Left lung (tissue), 10 donors: ENCODE results near the gene ANXA4. TPM values are rescaled to one million over a fixed set of nuclear protein-coding genes. Genes with fewer than 3 reads are reported as not detected.
"Not testable (repeated sequence)": the region's sequence is repeated elsewhere in the genome, so short reads cannot be mapped to it uniquely, and the experiment has no call there.

Experiments
- ATAC-seq: fragments of 200-7000 bp; cut with Tn5 transposase; one replicate; pipeline ENCODE4 v1.9.1; 2020; ENCODE audit warnings: moderate library complexity
- DNase-seq, 4 donors: peaks; one replicate each; pipeline ENCODE4 v3.0.0-alpha.2; 2013 to 2020
- H3K27ac ChIP-seq, 2 donors: fragments of 200-600 bp; sonication (generic) in 1 of 2; one replicate each; pipeline versions ENCODE4 v1.5.0 to v1.8.0; 2020 to 2021
- H3K27me3 ChIP-seq, 2 donors: fragments of 200-600 bp; sonication (generic) in 1 of 2; one replicate each; pipeline versions ENCODE4 v1.5.0 to v1.8.0; 2020 to 2021
- H3K36me3 ChIP-seq, 2 donors: fragments of 200-600 bp; sonication (generic) in 1 of 2; one replicate each; pipeline versions ENCODE4 v1.5.0 to v1.8.0; 2020 to 2021
- H3K4me1 ChIP-seq, 2 donors: fragments of 200-600 bp; one replicate each; pipeline ENCODE4 v1.8.0; 2021
- H3K4me3 ChIP-seq, 2 donors: fragments of 200-600 bp; sonication (generic) in 1 of 2; one replicate each; pipeline versions ENCODE4 v1.5.0 to v1.8.0; 2020 to 2021; ENCODE audit warnings: mild to moderate bottlenecking in 1 of 2
- H3K9me3 ChIP-seq, 2 donors: fragments of 200-600 bp; sonication (generic) in 1 of 2; one replicate each; pipeline versions ENCODE4 v1.5.0 to v1.8.0; 2020 to 2021
- intact Hi-C, 2 donors: fragments of 100-400 bp; cut with DNase I; formaldehyde crosslinking; loops; one replicate each; pipeline versions ENCODE4 v1.11.2 to v1.14.2; 2022
- polyA plus RNA-seq, 6 donors: library from polyadenylated mRNA; unstranded; fragments of 120-200 nt; gene quantifications; one replicate each; pipeline ENCODE4 v1.2.1, GENCODE V29; 2013; ENCODE audit not compliant: insufficient read length in 6 of 6
- total RNA-seq, 2 donors: library from RNA; stranded (reverse); fragmentation: NEBNext Ultra II Directional; extraction: Animal tissue kit (Norgen Biotek cat#: 25700); gene quantifications; one replicate each; pipeline ENCODE4 v1.2.1, GENCODE V29; 2021
- TF ChIP-seq, protein P1 (sequence below), 2 donors: fragments of 200-600 bp; sonication (generic) in 1 of 2; IDR thresholded peaks; one replicate each; pipeline versions ENCODE4 v1.5.0 to v1.8.0; 2021; ENCODE audit warnings: antibody characterized with exemption in 2 of 2
- donor health status: DM: no; HTN: yes; CAD: no.
- donor health status: DM: no; HTN: no; CAD: no.

ANXA4 gene
- total and polyA plus RNA-seq, 8 donors: 74.9 to 217 (median 85.7) TPM

DNA sequence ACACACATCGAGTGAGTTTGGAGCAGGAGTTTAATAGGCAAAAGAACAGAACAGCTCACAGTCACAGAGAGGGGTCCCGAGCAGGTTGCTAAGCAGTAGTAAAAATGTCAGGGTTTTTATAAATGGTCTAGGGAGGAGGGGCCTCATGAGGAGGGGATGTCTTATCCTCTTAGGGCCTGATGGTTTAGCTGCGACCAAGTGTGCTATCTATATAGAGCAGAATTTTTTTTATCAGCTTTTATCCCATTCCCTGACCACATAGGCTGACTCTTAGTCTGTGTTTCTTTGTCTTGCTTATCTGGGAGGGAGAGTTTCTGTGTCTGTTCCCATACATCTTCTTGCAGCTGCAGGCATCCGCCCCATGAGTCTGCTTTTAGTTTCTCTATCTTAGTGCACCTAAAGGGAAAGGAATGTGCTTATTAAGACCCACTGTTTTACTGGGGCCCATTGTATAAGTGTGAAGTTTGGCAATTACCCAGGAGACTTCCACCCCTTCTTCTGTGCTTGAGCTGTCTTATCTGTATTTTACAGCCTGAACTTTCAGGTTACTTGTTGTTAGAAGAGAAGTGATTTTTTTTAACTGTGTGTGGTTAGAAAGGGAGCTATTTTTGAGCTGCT lies 57.1 kb downstream of the ANXA4 start:
- H3K27me3 ChIP-seq: no peaks in the 10 kb centered on the region
- no peaks in the 10 kb centered on the region for H3K9me3 ChIP-seq
- H3K36me3 ChIP-seq: no peaks in the 10 kb centered on the region
- DNase-seq (no peak), ATAC-seq (peak; percentile 43)
- peaks cover 5 to 20% of the 10 kb centered on the region in 2 donors for H3K4me1 ChIP-seq
- intact Hi-C loops: no loop called here
- H3K4me3 ChIP-seq: no peak overlapping the region
- TF ChIP-seq, protein P1, sequence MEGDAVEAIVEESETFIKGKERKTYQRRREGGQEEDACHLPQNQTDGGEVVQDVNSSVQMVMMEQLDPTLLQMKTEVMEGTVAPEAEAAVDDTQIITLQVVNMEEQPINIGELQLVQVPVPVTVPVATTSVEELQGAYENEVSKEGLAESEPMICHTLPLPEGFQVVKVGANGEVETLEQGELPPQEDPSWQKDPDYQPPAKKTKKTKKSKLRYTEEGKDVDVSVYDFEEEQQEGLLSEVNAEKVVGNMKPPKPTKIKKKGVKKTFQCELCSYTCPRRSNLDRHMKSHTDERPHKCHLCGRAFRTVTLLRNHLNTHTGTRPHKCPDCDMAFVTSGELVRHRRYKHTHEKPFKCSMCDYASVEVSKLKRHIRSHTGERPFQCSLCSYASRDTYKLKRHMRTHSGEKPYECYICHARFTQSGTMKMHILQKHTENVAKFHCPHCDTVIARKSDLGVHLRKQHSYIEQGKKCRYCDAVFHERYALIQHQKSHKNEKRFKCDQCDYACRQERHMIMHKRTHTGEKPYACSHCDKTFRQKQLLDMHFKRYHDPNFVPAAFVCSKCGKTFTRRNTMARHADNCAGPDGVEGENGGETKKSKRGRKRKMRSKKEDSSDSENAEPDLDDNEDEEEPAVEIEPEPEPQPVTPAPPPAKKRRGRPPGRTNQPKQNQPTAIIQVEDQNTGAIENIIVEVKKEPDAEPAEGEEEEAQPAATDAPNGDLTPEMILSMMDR (IDR thresholded peaks at IDR 0.05): no peak
- H3K27ac ChIP-seq: peak overlapping the region; percentile 49 to 57

DNA sequence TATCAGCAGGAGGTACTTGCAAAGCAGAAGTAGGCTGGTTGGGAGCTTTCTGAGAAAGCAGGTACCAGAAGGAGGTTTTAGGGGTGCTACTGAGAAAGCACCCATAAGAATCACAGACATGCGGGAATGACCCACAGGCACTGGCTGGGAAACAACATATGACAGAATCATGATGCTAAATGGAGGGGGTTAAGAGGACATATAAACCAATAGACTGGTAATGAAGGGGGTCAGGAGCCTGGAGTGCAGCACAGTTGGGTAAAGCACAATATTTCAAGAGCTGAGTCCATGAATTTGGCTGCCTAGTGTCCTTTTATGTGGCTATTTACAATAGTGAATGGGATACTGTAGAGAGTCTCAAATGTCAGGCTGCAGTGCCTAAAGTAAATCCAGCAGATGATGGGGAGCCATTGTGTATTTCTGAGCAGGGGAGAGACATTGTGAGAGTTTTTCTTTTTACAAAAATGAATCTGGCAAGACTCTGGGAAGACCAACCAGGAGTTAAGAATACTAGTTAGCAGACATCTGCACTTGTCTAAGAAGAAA lies 59.9 kb downstream of the ANXA4 start:
- H3K4me1 ChIP-seq: peaks cover 5 to 26% of the 10 kb centered on the region in 2 donors
- H3K4me3 ChIP-seq: no peak overlapping the region
- peaks cover 0 to 26% of the 10 kb centered on the region in 2 donors for H3K36me3 ChIP-seq
- TF ChIP-seq, protein P1 (IDR thresholded peaks at IDR 0.05): no peak
- intact Hi-C loops: no loop called here
- DNase-seq: no peak
- no peaks in the 10 kb centered on the region for H3K27me3 ChIP-seq
- H3K27ac ChIP-seq: no peak overlapping the region
- H3K9me3 ChIP-seq: no peaks in the 10 kb centered on the region
- no peak for ATAC-seq

DNA sequence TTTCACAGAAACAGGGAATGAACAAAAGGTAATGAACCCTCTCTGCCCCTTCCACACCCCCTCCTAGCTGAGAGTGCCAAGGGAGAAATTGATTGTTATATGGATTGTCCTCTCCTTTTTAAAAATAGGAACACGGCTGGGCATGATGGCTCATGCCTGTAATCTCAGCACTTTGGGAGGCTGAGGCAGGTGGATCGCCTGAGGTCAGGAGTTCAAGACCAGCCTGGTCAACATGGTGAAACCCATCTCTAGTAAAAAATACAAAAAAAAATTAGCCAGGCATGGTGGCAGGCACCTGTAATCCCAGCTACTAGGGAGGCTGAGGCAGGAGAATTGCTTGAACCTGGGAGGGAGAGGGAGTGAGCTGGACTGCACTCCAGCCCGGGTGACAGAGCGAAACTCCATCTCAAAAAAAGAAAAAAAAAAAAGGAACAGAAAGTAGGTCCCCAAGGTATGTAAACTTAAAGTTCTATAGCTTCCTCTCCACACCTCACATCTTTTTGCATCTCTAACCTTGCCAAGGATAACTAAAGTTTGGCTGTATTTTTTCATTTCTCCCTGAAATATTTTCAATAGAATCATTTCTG lies 60.9 kb downstream of the ANXA4 start:
- H3K27ac ChIP-seq, DNase-seq, H3K27me3 ChIP-seq, ATAC-seq, H3K9me3 ChIP-seq, H3K4me3 ChIP-seq, intact Hi-C loops: not testable (repeated sequence)
- Histone ChIP-seq H3K36me3 (peaks cover 0 to 37% of the 10 kb centered on the region in 2 donors), H3K4me1 (peaks cover 1 to 20% of the 10 kb centered on the region in 2 donors)

DNA sequence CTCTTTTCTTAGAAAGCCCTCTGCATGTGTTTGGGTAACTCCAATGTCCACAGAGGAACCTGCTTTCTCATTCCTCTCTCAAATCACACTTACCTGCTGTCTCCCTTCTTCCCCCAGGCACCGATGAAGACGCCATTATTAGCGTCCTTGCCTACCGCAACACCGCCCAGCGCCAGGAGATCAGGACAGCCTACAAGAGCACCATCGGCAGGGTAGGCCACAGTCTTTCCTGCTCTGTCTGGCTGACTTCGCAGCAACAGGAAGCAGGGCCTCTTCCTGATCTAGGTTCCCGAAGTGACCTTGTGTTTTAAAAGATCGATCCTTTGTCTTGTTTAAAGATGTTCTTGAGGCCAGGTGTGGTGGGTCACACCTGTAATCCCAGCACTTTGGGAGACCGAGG lies 62.5 kb downstream of the ANXA4 start:
- ATAC-seq: no peak

DNA sequence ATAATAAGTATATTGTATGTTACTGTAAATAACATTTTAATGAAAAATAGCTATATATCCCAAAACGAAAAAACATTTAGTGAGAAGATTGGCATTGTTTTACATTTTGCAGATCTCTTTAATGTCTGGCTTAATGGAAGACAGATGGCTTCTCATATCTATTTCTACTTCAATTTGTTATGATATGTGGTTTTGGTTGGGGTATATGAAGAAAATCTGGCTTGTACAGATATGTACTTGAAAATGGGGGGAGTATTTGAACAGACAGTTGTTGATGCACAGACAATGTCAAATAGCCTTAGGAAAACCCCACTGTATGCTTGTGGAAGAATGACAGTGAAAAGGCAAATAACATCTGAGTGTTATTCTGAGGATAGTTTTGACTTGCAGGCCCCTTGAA lies 64.0 kb downstream of the ANXA4 start:
- Histone ChIP-seq H3K4me3 (no peak overlapping the region), H3K36me3 (peaks cover 3 to 67% of the 10 kb centered on the region in 2 donors), H3K27ac (no peak overlapping the region), H3K27me3 (no peaks in the 10 kb centered on the region), H3K4me1 (peaks cover 0 to 6% of the 10 kb centered on the region in 2 donors), H3K9me3 (no peaks in the 10 kb centered on the region)
- DNase-seq (no peak), ATAC-seq (no peak)
- TF ChIP-seq, protein P1 (IDR thresholded peaks at IDR 0.05): no peak
- intact Hi-C loops: no loop called here

More for the DNA sequence above, 62.5 kb downstream of the ANXA4 start:
- Histone ChIP-seq H3K9me3 (no peaks in the 10 kb centered on the region), H3K4me1 (peaks cover 0 to 6% of the 10 kb centered on the region in 2 donors), H3K4me3 (no peak overlapping the region), H3K36me3 (peaks cover 0 to 52% of the 10 kb centered on the region in 2 donors), H3K27me3 (no peaks in the 10 kb centered on the region), H3K27ac (no peak overlapping the region)
- TF ChIP-seq, protein P1 (IDR thresholded peaks at IDR 0.05): no peak
- no peak for DNase-seq
- intact Hi-C loops: no loop called here
